GM19238 (cell line): ENCODE results near the gene UBA7.
"Not testable (repeated sequence)": the region's sequence is repeated elsewhere in the genome, so short reads cannot be mapped to it uniquely, and the experiment has no call there.

ENCODE experiments used
- DNase-seq: peaks from one replicate; pipeline ENCODE4 v3.0.0; 2011; ENCODE audit warnings: low spot score; ENCODE audit not compliant: insufficient read length

Gene UBA7

GRCh38 chr3:49785565-49786356, 28.0 kb downstream of the UBA7 start:
- no peak for DNase-seq

DNA sequence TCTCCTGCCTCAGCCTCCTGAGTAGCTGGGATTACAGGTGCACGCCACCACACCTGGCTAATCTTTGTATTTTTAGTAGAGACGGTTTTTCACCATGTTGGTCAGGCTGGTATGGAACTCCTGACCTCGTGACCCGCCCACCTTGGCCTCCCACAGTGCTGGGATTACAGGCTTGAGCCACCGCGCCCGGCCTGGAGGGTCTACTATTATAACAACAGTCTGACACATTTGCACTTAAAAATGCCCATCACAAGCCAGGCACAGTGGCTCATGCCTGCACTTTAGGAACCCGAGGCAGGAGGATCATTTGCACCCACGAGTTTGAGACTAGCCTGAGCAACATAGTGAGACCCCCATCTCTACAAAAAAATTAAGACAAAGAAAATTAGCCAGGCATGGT, 31.5 kb downstream of the UBA7 start:
- DNase-seq = not testable (repeated sequence)

DNA sequence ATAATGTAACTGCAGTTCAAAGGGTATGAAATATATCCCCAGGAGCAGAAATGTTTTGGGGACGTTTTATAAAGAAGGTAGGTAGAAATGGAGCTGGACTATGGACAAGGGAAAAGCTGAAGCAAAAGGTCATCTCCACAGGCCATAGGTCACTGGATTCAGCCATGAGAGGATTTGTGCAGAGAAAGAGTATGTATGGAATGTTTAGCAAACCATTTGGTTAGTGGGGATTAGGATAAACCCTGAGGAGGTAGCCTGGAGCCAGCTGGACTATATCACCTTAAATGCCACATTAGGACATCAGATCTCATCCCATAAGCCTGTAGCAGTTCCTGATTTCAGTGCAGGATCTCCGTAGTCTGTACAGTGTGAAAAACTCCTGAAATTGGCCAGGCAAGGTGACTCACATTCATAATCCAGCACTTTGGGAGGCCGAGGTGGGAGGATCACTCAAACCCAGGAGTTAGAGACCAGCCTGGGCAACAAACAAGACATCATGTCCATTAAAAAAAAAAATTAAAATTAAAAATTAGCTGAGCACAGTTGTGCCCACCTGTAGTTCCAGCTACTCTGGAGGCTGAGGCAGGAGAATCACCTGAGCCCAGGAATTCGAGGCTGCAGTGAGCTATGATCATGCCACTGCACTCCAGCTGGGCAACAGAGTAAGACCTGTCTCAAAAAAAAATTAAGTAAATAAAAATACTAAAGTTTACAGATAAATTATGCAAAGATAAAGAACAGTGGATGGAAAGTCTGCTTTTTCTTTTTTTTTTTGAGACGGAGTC, 32.1 kb downstream of the UBA7 start:
- DNase-seq = no peak

GRCh38 chr3:49780975-49781365, 32.8 kb downstream of the UBA7 start:
- not testable (repeated sequence) for DNase-seq

DNA sequence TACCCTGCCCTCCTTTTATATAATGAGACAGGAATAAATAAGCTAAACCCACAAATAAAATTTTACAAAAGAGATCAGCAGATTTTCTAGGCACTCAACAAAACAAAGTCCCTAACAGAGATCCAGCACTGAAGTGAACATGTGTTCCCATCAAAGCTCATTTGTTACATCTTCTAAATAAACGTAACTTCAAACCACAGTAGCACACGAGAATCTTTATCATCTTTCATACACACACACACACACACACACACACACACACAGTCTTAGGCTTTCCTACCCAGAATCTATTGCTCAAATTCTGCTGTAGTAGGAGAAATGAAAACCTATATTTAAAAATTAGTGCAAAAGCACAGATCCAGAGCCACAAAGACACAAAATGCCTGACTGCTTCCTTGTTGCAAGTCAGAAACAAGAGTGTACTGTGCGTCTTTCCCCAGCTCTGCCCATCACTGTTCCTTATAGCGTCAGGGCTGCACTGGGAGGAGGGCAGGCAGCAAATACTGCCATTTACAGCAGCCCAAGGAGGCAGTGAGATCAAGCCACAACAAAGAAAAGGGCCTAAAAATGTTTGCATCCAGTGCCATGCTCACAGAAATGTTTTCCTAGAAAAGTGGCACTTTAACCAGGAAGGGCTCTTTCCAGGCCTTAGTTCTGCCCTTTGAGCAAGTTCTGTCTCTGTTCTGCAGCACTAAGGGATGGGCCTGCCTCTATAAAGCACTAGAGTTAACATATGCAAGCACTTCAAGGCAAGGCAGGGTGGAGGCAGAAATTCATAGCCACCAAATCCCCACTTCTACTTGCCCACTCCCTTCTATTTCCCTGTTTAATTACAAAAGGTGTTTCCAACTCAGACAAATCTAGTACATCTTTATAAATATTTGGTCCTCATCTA, 33.4 kb downstream of the UBA7 start:
- no peak for DNase-seq

DNA sequence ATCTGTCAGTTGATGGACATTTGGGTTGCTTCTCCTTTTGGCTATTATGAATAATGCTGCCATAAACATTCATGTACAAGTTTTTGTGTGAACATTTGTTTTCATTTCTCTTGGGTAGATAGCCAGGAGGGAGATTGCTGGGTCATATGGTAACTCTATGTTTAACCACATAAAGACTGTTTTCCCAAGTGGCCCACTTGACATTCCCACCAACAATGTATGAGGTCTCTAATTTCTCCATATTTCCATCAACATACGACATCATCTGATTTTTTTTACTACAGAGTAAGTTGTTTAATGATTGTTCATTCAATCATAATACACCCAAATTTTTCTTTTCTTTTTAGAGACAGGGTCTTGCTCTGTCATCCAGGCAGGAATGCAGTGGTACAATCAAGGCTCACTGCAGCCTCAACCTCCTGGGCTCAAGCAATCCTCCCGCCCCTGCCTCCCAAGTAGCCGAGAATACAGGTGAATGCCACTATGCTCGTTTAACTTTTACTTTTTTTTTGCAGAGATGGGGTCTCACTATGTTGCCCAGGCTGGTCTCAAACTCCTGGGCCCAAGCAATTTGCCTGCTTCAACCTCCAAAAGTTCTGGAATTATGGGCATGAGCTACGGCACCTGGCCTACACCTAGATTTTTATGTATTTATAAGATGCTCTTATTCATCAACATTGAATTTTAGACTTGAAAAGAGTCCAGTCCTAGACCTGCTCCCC, 34.2 kb downstream of the UBA7 start:
- DNase-seq = no peak

DNA sequence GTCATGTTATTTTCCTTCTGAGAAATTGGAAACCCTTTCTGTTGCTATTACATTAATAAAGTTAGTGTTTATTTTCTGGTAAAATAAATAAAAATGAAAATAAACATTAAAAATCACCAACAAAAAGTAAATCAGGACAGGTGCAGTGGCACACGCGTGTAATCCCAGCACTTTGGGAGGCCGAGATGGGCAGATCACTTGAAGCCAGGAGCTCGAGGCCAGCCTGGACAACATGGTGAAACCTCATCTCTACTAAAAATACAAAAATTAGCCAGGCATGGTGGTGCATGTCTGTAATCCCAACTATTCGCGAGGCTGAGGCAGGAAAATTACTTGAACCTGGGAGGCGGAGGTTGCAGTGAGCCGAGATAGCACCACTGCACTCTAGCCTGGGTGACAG, 37.7 kb downstream of the UBA7 start:
- DNase-seq = not testable (repeated sequence)

DNA sequence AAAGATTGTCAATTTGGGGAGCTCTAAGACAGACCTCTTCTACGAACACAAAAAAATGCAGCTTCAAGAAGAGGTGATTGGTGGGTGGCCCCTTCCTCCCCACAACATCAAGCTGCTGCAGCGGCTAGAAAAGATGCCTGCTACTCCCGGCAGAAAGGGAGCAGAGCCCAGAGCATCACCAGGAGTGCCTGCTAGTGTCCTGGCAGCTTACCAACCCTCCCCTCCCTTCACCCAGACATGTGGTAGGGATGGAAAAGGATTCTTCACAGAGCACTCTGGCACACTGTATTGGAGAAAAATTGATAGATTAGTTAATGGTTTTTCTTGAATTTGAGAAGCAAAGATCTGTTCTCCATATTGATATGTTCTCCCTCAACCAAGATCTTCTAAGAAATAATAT, 38.2 kb downstream of the UBA7 start:
- no peak for DNase-seq

DNA sequence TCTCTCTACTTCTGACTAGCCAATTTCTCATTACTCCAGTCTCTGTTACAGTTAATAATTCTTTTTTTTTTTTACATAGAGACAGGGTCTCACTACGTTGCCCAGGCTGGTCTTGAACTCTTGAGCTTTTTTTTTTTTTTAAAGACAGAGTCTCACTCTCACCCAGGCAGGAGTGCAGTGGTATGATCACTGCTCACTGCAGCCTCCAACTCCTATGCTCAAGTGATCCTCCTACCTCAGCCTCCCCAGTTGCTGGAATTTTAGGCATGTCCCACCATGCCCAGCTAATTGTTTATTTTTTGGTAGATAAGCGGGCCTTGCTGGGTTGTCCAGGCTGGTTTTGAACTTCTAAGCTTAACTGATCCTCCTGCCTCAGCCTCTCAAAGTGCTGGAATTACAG, 41.0 kb downstream of the UBA7 start:
- DNase-seq = no peak

- DNase-seq = no peak
Observed at GRCh38 chr3:49771340-49771938, 42.3 kb downstream of the UBA7 start.

DNA sequence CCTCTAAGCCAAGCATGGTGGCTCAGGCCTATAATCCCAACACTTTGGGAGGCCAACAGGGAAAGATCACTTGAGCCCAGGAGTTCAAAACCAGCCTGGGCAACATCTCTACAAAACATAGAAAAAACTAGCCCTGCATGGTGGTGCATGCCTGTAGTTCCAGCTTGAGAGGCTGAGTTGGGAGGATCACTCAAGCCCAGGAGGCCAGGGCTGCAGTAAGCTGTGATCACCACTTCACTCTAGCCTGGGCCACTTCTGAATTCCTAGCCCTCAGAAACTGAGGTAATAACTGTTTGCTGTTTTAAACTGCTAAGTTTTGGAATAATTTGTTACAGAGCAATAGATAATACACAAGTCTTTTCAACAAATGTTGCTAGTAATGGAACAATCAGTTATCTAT, 43.8 kb downstream of the UBA7 start:
- DNase-seq = no peak

- DNase-seq = no peak
Observed at GRCh38 chr3:49769286-49769915, 44.4 kb downstream of the UBA7 start.

GRCh38 chr3:49763981-49764380, 49.8 kb downstream of the UBA7 start:
- no peak for DNase-seq

- no peak for DNase-seq
Observed at GRCh38 chr3:49761661-49762060, 52.1 kb downstream of the UBA7 start.

- no peak for DNase-seq
Observed at GRCh38 chr3:49759226-49759625, 54.5 kb downstream of the UBA7 start.

- DNase-seq = no peak
Observed at GRCh38 chr3:49757197-49757596, 56.6 kb downstream of the UBA7 start.

DNA sequence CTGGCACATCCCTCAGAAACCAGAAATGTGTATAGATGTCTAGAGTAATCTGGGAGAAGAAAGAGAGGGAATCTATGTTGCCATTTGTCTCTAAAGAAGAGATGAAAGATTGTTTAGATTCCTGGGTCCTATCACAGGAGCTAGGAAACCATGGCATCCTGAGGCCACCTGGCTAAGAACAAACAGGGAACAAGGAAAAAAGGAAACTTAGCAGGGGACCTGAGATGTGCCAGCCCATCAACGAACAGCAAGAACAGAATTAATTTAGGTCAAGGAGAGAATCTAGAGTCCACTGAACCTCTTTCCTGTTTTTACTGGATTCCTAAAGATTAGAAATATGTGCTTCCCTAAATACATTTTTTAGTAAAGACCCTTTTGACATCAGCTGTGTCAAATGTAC, 57.7 kb downstream of the UBA7 start:
- no peak for DNase-seq
